COLO829 (cell line): ENCODE data around the gene FLT4.
"Not testable (repeated sequence)": the region's sequence is repeated elsewhere in the genome, so short reads cannot be mapped to it uniquely, and the experiment has no call there.

Experiments used
- DNase-seq: peaks from one replicate; pipeline ENCODE4 v3.0.0; 2012; ENCODE audit warnings: low spot score

FLT4 gene

DNA sequence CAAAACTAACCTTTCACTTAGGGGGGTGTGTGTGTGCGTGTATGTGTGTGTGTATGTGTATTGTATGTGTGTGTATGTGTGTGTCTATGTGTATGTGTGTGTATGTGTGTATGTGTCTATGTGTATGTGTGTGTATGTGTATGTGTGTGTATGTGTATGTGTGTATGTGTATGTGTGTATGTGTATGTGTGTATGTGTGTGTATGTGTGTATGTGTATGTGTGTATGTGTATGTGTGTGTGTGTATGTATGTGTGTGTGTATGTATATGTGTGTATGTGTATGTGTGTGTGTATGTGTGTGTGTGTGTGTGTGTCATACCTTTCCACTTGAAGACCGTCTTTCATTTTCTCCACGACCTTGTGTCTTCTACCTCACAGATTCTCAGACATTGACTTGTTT, 20.8 kb upstream of the FLT4 start:
- no peak for DNase-seq

GRCh38 chr5:180669661-180670060, 20.3 kb upstream of the FLT4 start:
- no peak for DNase-seq

GRCh38 chr5:180668835-180669596, 19.6 kb upstream of the FLT4 start:
- peak; percentile 8 for DNase-seq

GRCh38 chr5:180666812-180667211, 17.4 kb upstream of the FLT4 start:
- no peak for DNase-seq

- no peak for DNase-seq
These were observed 16.4 kb upstream of the FLT4 start for GRCh38 chr5:180665682-180666404.

- DNase-seq, result no peak
These were observed 9.6 kb upstream of the FLT4 start for GRCh38 chr5:180658774-180659564.

DNA sequence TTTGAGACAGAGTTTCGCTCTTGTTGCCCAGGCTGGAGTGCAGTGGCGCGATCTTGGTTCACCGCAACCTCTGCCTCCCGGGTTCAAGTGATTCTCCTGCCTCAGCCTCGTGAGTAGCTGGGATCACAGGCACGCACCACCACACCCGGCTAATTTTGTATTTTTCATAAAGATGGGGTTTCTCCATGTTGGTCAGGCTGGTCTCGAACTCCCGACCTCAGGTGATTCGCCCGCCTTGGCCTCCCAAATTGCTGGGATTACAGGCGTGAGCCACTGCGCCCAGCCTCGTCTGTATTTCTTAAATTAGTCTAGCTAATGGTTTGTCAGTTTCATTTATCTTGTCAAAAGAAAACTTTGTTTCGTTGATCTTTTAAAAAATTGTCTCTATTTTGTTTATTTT, 5.8 kb upstream of the FLT4 start:
- DNase-seq, result not testable (repeated sequence)

DNA sequence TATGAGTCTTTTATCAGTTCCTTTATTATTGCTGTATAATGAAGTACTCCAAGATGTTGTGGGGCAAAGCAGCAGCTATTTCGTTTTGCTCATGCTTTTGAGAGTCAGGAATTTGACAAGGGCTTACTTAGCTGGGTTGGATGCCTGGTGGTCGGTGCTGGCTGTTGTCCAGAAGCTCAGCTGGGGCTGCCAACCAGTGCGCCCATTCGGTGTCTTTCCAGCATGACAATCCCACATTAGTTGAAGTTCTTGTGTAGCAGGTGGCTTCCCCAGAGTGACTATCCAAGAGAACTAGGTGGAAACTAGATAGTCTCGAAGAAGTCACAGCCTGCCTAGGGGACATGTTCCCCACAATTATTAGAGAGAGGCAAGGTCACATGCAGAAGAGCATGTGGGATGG, 3.4 kb upstream of the FLT4 start:
- no peak for DNase-seq

GRCh38 chr5:180652346-180652745, 2.9 kb upstream of the FLT4 start:
- DNase-seq, result no peak

DNA sequence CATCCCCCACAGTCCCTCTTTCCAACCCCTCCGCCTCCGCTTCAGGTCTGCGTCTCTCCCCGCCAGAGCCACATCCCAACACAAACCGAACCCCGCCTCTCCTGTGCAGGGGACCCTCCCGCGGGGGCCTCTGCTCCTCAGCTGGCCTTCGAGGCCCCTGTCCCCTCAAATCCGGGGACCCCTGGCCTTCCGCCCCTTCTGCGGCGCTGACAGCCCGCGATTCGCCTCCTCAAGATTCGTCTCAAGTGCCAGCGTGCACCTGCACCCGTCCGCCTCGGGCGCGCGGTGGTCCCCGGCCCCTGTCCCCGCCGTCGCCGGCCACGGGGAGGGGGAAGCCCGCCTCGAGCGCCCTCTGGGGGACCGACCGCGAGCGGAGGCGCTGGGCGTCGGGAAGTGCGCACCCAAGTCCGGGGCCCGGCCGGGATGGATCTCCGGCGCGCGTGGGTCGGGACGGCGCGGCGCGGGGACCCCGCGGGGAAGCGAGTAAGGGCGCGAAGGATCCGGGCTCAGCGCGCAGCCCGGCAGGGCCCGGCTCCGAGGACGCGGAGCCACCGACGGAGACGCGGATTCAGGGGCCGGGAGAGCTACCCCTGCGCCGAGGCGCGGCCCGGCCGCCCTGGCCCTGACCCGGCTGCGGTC, 623 bp downstream of the FLT4 start:
- no peak for DNase-seq

DNA sequence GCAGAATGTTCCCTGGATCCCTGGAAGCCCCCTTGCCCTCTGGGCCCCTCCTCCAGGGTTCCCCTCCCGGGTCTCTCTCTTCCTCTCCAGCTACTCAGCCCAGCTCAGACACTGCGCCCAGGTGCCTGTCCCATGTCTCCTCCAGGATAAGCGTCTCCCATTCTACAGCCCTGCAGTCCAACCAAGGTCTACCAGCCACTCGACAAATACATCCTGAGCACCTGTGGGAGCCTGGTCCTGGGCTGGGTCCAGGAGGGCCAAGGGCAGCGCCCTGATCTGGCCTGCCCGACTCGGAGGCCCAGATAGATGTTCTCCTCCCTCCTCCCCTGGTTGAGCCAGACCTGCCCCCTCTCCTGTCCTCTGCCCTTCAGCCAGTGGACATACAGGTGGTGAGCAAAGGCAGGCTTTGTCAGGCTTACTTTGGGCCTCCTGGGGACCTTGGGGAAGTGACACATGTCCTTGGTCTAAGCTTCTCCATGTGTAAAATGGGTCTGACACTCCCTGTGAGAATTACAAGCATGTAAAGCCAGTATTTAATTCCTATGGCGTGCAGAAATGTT, 1.4 kb downstream of the FLT4 start:
- DNase-seq, result no peak

DNA sequence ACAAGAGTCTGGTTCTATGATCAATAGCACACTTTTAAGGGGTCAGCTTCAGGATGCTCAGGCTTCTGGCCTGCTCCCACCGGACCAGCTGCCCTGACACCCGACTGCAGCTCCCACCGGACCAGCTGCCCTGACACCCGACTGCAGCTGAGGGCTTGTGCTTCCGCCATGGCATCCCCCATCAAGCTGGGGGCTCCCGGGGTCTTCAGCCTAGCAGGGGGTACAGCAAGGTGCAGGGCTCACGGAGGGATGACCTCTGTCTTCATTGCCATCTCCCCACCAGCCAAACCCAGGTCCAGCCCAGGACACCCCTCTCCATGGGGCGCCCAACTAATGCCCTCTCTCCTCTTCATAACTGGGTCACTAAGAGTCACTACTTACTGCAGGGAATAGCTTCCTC, 1.9 kb downstream of the FLT4 start:
- DNase-seq, result no peak

DNA sequence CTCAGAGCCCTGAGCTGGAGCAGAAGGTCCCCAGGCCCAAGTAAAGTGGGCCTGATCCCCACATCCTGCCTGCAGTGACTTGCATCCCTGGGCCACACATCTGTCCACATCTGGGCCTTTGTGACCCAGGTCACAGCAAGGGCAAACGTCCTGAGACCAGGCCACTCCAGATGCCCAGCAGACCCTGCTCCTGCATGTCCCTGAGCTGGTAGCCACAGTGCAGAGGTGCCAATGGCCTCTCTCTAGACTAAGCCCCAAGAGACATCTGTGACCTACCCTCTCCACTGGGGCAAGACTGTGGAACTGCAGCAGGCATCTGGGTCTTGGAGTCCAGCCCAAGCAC, 2.5 kb downstream of the FLT4 start:
- no peak for DNase-seq

DNA sequence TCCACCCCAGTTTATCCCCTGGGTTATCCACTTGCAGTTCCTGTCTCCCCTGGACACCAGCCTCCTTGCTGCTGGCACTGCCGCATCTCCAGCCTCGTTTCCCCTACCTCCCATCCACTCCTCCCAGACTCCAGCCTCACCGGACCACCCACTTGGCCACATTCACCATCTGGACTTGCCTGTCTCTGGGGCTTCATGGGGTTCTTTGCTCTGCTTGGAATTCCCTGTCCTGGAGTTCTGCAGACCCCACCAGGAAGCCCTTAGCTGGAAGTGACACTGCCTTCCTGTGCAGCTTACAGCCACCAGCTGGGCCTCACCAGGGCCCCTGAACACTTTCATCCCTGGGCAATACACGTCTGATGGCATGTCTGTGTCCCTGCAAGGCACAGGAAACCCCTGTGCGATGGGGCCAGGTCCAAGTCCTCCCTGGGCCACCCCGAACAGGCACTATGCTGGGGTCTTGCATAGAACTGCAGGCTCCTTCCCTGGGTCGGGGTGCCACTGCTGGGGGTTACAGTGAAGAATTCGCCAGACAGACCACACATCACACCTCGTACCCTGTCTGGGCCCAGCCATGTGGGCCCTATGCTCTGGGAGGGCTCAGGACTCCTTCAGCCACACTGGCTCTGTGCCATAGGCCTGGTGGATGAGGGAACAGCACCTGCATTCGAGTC, 3.0 kb downstream of the FLT4 start:
- no peak for DNase-seq

DNA sequence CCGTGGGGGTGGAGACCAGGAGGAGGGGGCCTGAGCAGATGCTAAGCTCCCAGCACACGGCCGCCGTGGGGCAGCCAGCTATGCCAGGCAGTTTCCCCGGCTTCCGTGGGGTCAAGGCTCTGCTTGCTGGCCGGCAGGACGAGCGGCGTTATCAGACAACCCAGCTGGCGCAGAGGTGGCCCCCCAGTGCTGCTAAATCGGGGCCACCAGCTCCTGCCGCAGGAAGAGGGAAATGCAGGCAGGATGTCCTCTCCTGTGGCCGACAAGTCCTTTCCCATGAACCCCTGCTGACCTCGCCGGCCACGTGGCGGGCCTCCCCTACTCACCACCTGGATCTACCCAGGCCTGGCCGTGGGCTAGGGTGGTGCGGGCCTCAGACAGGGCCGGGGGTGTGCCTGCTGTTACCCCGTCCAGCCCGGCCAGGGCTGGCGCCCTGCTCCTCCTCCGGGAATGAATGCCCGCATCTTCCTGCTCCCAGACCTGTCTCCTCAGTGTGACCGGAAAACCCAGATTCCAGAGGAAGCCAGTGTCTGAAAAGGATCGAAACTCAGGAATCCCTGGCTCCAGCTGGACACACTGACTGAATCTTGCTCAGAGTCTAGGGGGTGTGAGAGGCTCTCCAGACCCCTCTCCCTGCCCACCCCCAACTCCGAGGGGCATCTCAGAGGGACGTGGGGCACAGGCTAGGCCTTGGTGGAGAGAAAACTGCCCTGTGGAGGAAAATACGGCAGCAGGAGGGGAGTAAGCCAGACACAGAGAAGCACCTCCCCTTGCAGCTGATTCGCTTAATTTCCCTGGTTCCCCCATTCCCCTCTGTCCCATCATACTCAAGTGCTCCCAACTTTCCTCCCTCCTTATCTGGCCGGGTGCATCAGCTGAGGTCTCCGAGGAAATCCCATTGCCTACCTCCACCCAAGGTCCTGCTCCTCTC, 3.9 kb downstream of the FLT4 start:
- no peak for DNase-seq

DNA sequence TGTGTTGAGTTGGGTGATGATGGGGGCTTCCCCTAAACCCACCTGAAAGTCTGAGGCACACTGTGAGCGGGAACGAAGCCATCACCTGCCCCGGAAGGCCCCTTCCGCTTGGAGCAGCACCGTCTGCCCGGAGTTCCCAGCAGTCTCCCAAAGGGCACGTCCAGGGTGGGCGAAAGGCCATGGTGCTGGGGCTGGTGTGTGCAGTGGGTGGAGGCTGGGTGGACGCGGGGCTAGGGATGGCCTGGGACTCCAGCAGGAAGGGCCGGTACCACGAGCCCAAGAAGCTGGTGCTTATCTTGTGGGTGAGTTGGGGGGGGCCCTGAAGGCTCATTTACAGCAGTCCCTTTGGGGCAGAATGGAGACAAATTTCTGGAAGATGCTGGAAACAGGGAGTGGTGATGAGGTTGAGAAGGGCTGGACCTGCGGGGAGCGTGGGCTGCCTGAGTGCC, 4.6 kb downstream of the FLT4 start:
- DNase-seq, result no peak

- no peak for DNase-seq
These were observed 5.1 kb downstream of the FLT4 start for GRCh38 chr5:180644129-180644824.

DNA sequence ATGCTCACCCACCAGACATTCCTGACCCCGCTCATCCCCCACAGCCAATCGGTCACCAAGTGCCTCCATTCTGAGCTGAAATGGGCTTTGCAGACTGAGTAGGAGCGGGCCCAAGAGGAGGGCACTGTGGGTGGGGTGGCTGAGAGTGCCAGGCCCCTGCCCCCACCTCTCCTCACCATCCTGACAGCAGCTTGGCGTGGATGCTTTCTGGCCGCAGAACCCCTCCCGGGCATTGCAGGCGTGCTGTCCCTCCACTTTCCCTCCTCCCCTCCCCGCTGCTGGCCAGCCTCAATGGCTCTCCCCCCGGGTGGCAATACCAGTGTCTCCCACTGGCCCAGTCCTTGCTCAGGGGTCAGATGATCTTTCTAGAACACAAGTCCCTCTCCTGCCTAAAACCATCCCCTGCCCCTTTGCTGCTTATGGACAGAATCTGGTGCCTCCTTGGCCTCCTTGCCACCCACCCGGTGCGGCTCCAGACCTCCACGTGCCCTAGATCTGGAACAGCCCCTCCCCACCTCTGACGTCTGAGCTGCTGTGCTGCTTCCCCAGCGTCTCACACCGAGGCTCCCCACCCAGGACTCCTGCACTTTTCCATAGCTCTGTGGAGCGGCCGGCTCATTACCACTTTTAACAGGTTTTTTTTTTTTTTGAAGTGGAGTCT, 6.1 kb downstream of the FLT4 start:
- no peak for DNase-seq

- DNase-seq, result no peak
These were observed 6.6 kb downstream of the FLT4 start for GRCh38 chr5:180642779-180643178.
